Endometrium (tissue), 2 donors: ENCODE data around the gene CLDN11.

Experiments used
- FAIRE-seq: peaks from 2 replicates; lab custom pipeline; 2012; peaks lifted over from hg19 to GRCh38; lab: Jason Lieb, UNC
- donor health status: control.
- donor health status: control.

The CLDN11 gene

GRCh38 chr3:170426240-170426797 lies 7.7 kb downstream of the CLDN11 start:
- FAIRE-seq, result no peak

- no peak for FAIRE-seq
Measured at GRCh38 chr3:170428095-170428494, 9.4 kb downstream of the CLDN11 start.

- FAIRE-seq, result no peak
Measured at GRCh38 chr3:170429050-170429449, 10.4 kb downstream of the CLDN11 start.

GRCh38 chr3:170431054-170431453 lies 12.4 kb downstream of the CLDN11 start:
- FAIRE-seq, result no peak

GRCh38 chr3:170432416-170432815 lies 13.7 kb downstream of the CLDN11 start:
- FAIRE-seq, result no peak

- no peak for FAIRE-seq
Measured at GRCh38 chr3:170436697-170437096, 18.0 kb downstream of the CLDN11 start.

- FAIRE-seq, result no peak
Measured at GRCh38 chr3:170437176-170437575, 18.5 kb downstream of the CLDN11 start.

- no peak for FAIRE-seq
Measured at GRCh38 chr3:170437696-170438407, 19.2 kb downstream of the CLDN11 start.

GRCh38 chr3:170438836-170439235 lies 20.2 kb downstream of the CLDN11 start:
- no peak for FAIRE-seq

GRCh38 chr3:170440344-170440743 lies 21.7 kb downstream of the CLDN11 start:
- no peak for FAIRE-seq

- FAIRE-seq, result no peak
Measured at GRCh38 chr3:170441412-170441811, 22.7 kb downstream of the CLDN11 start.

- no peak for FAIRE-seq
Measured at GRCh38 chr3:170442947-170443346, 24.3 kb downstream of the CLDN11 start.

- FAIRE-seq, result no peak
Measured at GRCh38 chr3:170443457-170443856, 24.8 kb downstream of the CLDN11 start.

GRCh38 chr3:170448584-170448983 lies 29.9 kb downstream of the CLDN11 start:
- no peak for FAIRE-seq

GRCh38 chr3:170450039-170450438 lies 31.4 kb downstream of the CLDN11 start:
- no peak for FAIRE-seq

- no peak for FAIRE-seq
Measured at GRCh38 chr3:170454509-170454908, 35.8 kb downstream of the CLDN11 start.

GRCh38 chr3:170458285-170458684 lies 39.6 kb downstream of the CLDN11 start:
- FAIRE-seq, result no peak

- no peak for FAIRE-seq
Measured at GRCh38 chr3:170463011-170463410, 44.3 kb downstream of the CLDN11 start.

- FAIRE-seq, result no peak
Measured at GRCh38 chr3:170465955-170466354, 47.3 kb downstream of the CLDN11 start.

GRCh38 chr3:170467007-170467406 lies 48.3 kb downstream of the CLDN11 start:
- FAIRE-seq, result no peak

GRCh38 chr3:170467571-170468147 lies 49.0 kb downstream of the CLDN11 start:
- no peak for FAIRE-seq

GRCh38 chr3:170469151-170470062 lies 50.7 kb downstream of the CLDN11 start:
- FAIRE-seq, result peak; percentile 90
